Karpas-422 (cell line): ENCODE data around the gene DAZAP1. TPM values are rescaled to one million over a fixed set of nuclear protein-coding genes. Genes with fewer than 3 reads are reported as not detected.

Experiments used
- DNase-seq: peaks from one replicate; pipeline ENCODE4 v3.0.0-alpha.2; 2015
- H2AFZ ChIP-seq: fragments of 200-600 bp; sonication (generic); 2 replicates; pipeline ENCODE4 v1.6.1; 2014; ENCODE audit warnings: antibody characterized with exemption, low read length, mixed read lengths
- H3K27ac ChIP-seq: fragments of 200-600 bp; sonication (generic); 2 replicates; pipeline ENCODE4 v1.5.1; 2014; ENCODE audit warnings: mild to moderate bottlenecking, low read length, moderate library complexity
- H3K27me3 ChIP-seq: fragments of 200-600 bp; sonication (generic); 2 replicates; pipeline ENCODE4 v1.6.1; 2014; ENCODE audit warnings: low read length, mixed read lengths
- H3K36me3 ChIP-seq: fragments of 200-600 bp; sonication (generic); 2 replicates; pipeline ENCODE4 v1.6.1; 2014; ENCODE audit warnings: low read length, mixed read lengths; ENCODE audit not compliant: insufficient read depth
- H3K4me1 ChIP-seq: fragments of 200-600 bp; sonication (generic); 2 replicates; pipeline ENCODE4 v1.6.1; 2014; ENCODE audit warnings: mild to moderate bottlenecking, low read length, mixed read lengths
- H3K4me2 ChIP-seq: fragments of 200-600 bp; sonication (generic); 2 replicates; pipeline ENCODE4 v1.6.1; 2014; ENCODE audit warnings: low read length, low read depth, mild to moderate bottlenecking; ENCODE audit not compliant: poor library complexity, severe bottlenecking
- H3K4me3 ChIP-seq: fragments of 200-600 bp; sonication (generic); 2 replicates; pipeline ENCODE4 v1.5.1; 2014; ENCODE audit warnings: mild to moderate bottlenecking, antibody characterized with exemption, low read length, mixed read lengths
- H3K79me2 ChIP-seq: fragments of 200-600 bp; sonication (generic); 2 replicates; pipeline ENCODE4 v1.6.1; 2014; ENCODE audit warnings: mild to moderate bottlenecking, low read length, mixed read lengths
- H3K9ac ChIP-seq: fragments of 200-600 bp; sonication (generic); 2 replicates; pipeline ENCODE4 v1.6.0; 2014; ENCODE audit warnings: low read length
- H3K9me2 ChIP-seq: fragments of 200-600 bp; sonication (generic), shearing (Covaris generic); replicated peaks from 2 replicates; pipeline ENCODE4 v1.6.0; 2014; ENCODE audit warnings: mild to moderate bottlenecking, low read length, moderate library complexity; ENCODE audit not compliant: insufficient read depth
- H3K9me3 ChIP-seq: fragments of 300-700, 200-600 bp; sonication (generic); 2 replicates; pipeline ENCODE4 v1.6.1; 2014; ENCODE audit warnings: low read length, mixed read lengths
- H4K20me1 ChIP-seq: fragments of 200-600 bp; sonication (generic); 2 replicates; pipeline ENCODE4 v1.6.1; 2014; ENCODE audit warnings: mild to moderate bottlenecking, antibody characterized with exemption, low read length, low read depth; ENCODE audit not compliant: insufficient read depth
- total RNA-seq: library from RNA; depleted of rRNA; stranded (reverse); fragments of >200 nt; shearing (Covaris generic); gene quantifications from 2 replicates; pipeline ENCODE4 v1.2.3, GENCODE V29; 2014; ENCODE audit warnings: low replicate concordance; rRNA removed

DAZAP1 gene
- total RNA-seq, result 110 and 244 TPM in 2 replicates

DNA sequence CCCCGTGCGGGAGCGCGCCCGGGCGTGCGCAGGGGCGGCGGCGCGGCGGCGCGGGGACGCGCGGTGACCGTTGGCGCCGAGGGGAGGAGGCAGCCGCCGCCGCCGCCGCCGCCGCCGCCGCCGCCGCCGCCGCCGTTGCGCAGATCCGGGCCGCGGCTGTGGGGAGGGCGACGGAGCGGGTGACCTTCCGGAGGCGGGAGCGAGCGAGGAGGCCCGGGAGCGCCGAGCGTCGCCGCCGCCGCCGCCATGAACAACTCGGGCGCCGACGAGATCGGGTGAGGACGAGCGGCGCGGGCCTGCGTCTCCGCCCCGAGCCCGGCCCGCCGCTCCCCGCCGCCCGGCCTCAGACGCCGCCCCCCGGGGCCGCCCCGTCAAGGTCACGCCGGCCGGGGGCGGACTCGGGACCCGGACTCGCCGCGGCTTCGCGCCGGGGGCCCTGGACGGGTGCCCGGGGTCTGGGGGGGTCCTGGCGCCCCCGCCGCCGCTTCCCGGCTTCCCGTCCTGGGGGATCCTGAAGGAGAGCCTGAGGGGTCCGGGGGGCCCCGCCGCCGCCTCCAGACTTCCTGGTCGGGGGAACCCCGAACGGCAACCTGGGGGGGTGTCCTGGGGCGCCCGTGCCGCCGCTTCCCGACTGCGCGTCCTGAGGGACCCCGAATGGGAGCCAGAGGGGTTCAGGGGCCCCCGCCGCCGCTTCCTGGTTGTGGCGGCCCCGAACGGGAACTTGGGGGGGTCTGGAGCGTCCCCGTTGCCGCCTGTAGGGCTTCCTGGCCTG, at the start of gene DAZAP1:
TSS of gene DAZAP1 (plus strand) at position 59 of the 772 bp plus-strand sequence. CDS start at position 247, 188 bp downstream.
- no peaks in the 10 kb centered on the region for H3K9me2 ChIP-seq
- peaks cover 14% of the 10 kb centered on the region; the same call in 1 of the 2 replicates for H3K36me3 ChIP-seq
- H3K4me3 ChIP-seq, result peak within 1 kb of the TSS; percentile 87
- H3K9me3 ChIP-seq, result no peaks in the 10 kb centered on the region
- peaks cover 28% of the 10 kb centered on the region for H3K4me1 ChIP-seq
- peak within 1 kb of the TSS; percentile 100 for H3K9ac ChIP-seq
- peak within 1 kb of the TSS; percentile 93 for H3K4me2 ChIP-seq
- peak within 1 kb of the TSS; percentile 89 for H3K27ac ChIP-seq
- no peaks in the 10 kb centered on the region for H3K27me3 ChIP-seq
- DNase-seq, result peak; percentile 68
- peaks cover 50% of the 10 kb centered on the region for H3K79me2 ChIP-seq
- no peak within 1 kb of the TSS for H2AFZ ChIP-seq
- peaks cover 43% of the 10 kb centered on the region for H4K20me1 ChIP-seq

DNA sequence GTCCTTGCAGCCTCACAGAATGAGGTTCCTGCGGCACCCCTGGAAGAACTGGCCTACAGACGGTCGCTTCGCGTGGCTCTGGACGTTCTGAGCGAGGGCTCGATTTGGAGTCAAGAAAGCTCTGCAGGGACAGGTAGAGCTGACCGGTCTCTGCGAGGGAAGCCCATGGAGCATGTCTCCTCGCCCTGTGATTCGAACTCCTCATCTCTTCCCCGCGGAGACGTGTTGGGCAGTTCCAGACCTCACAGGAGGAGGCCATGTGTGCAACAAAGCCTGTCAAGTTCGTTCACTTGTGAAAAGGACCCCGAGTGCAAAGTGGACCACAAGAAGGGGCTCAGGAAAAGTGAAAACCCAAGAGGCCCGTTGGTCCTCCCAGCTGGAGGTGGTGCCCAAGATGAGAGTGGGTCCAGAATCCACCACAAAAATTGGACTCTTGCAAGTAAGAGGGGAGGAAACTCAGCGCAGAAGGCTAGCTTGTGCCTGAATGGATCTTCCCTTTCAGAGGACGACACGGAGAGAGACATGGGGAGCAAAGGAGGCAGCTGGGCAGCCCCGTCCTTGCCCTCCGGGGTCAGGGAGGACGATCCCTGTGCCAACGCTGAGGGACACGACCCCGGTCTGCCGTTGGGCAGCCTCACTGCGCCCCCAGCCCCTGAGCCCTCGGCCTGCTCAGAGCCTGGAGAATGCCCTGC, 47.1 kb upstream of the DAZAP1 start:
- Histone ChIP-seq H3K9me3 (no peaks in the 10 kb centered on the region), H2AFZ (no peak overlapping the region), H3K27ac (no peak overlapping the region), H3K9me2 (no peaks in the 10 kb centered on the region), H3K27me3 (no peaks in the 10 kb centered on the region), H3K79me2 (peaks cover 18% of the 10 kb centered on the region), H3K9ac (no peak overlapping the region), H3K4me1 (peaks cover 11% of the 10 kb centered on the region), H4K20me1 (no peaks in the 10 kb centered on the region), H3K4me2 (no peak overlapping the region), H3K36me3 (peaks cover 6% of the 10 kb centered on the region), H3K4me3 (no peak overlapping the region)
- DNase-seq, result no peak

DNA sequence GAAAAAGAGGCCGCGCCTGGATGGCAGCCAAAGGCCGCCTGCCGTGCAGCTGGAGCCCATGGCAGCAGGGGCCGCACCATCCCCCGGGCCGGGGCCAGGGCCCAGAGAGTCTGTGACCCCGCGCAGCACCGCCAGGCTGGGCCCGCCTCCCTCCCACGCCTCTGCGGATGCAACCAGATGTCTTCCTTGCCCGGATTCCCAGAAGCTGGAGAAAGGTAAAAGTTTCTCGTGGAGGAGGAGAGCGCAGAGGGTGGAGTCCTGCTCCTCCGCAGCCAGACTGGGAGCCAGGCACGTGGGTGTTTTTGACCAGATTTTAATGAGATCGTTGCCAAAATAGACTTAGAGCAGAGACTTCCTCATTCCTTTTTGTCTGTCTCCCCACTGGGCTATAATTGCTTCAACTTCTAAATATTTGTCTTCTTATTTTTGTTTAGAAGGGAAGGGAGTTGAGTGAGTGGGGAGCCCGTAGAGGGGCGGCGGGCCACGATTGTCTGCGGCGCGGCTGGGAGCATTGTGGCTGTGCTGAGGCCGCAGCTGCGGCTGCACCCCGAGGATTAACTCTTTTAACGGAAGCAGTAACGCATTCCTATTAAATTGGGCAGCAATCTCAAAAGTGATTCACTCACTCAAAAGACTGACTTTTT, 46.4 kb upstream of the DAZAP1 start:
- no peak for DNase-seq
- peaks cover 11% of the 10 kb centered on the region for H3K79me2 ChIP-seq
- peaks cover 6% of the 10 kb centered on the region for H3K4me1 ChIP-seq
- H3K27me3 ChIP-seq, result no peaks in the 10 kb centered on the region
- no peak overlapping the region for H2AFZ ChIP-seq
- no peak overlapping the region for H3K4me2 ChIP-seq
- no peaks in the 10 kb centered on the region for H4K20me1 ChIP-seq
- no peak overlapping the region for H3K9ac ChIP-seq
- H3K9me3 ChIP-seq, result no peaks in the 10 kb centered on the region
- H3K4me3 ChIP-seq, result no peak overlapping the region
- peaks cover 6% of the 10 kb centered on the region for H3K36me3 ChIP-seq
- no peaks in the 10 kb centered on the region for H3K9me2 ChIP-seq
- no peak overlapping the region for H3K27ac ChIP-seq

DNA sequence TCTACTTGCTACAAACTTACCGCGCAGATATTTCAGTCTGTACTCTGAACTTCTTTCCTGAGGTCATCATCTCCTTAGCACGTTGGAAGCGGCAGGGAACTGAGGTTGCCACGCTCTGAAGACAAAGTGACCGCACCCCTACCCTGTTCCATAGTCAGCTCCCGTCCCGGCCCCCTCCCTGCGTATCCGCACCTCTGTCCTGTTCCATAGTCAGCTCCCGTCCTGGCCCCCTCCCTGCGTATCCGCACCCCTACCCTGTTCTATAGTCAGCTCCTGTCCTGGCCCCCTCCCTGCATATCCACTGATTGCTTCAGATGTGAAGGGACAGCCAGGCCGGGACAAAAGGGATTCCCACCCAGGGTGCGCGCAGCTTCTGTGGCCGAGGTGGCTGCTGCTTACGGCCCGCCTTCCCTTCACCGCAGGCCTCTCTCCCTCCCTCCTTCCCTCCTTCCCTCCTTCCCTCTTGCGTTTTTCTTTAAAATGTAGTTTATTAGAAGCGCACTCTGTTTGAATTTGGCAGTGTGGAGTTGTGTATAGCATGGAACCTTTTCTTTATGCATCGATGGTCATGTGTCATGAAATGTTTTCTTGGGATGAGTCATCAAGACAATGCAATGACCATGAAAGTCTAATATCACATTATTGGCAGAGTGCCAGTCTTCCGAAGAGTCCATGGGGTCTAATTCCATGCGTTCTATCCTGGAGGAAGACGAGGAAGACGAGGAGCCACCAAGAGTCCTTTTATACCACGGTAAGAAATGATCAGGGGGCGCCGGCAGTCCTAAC, 45.6 kb upstream of the DAZAP1 start:
- peaks cover 6% of the 10 kb centered on the region for H3K36me3 ChIP-seq

GRCh38 chr19:1362387-1363257, 44.8 kb upstream of the DAZAP1 start:
- no peak overlapping the region for H3K9ac ChIP-seq
- no peaks in the 10 kb centered on the region for H3K9me3 ChIP-seq
- no peak overlapping the region for H3K4me2 ChIP-seq
- H3K4me1 ChIP-seq, result no peaks in the 10 kb centered on the region
- no peak overlapping the region for H2AFZ ChIP-seq
- no peak overlapping the region for H3K27ac ChIP-seq
- no peak for DNase-seq
- no peaks in the 10 kb centered on the region for H3K27me3 ChIP-seq
- H3K79me2 ChIP-seq, result no peaks in the 10 kb centered on the region
- no peaks in the 10 kb centered on the region for H3K9me2 ChIP-seq
- no peaks in the 10 kb centered on the region for H3K36me3 ChIP-seq
- no peak overlapping the region for H3K4me3 ChIP-seq
- H4K20me1 ChIP-seq, result no peaks in the 10 kb centered on the region

More for the DNA sequence above, 45.6 kb upstream of the DAZAP1 start:
- Histone ChIP-seq H2AFZ (no peak overlapping the region), H3K27me3 (no peaks in the 10 kb centered on the region), H3K9me2 (no peaks in the 10 kb centered on the region), H3K27ac (no peak overlapping the region), H4K20me1 (no peaks in the 10 kb centered on the region), H3K4me3 (no peak overlapping the region), H3K4me2 (no peak overlapping the region), H3K9me3 (no peaks in the 10 kb centered on the region), H3K4me1 (no peaks in the 10 kb centered on the region), H3K9ac (no peak overlapping the region), H3K79me2 (peaks cover 3% of the 10 kb centered on the region; the same call in 1 of the 2 replicates)
- no peak for DNase-seq

GRCh38 chr19:1363599-1363998, 43.8 kb upstream of the DAZAP1 start:
- Histone ChIP-seq H3K27ac (no peak overlapping the region), H3K36me3 (no peaks in the 10 kb centered on the region), H3K4me3 (no peak overlapping the region), H4K20me1 (no peaks in the 10 kb centered on the region), H3K9me3 (no peaks in the 10 kb centered on the region), H3K4me1 (no peaks in the 10 kb centered on the region), H3K9me2 (no peaks in the 10 kb centered on the region), H3K27me3 (no peaks in the 10 kb centered on the region), H3K79me2 (no peaks in the 10 kb centered on the region), H2AFZ (no peak overlapping the region), H3K4me2 (no peak overlapping the region), H3K9ac (no peak overlapping the region)
- no peak for DNase-seq

GRCh38 chr19:1364070-1364704, 43.2 kb upstream of the DAZAP1 start:
- H3K36me3 ChIP-seq, result no peaks in the 10 kb centered on the region
- H3K9me3 ChIP-seq, result no peaks in the 10 kb centered on the region

More at GRCh38 chr19:1364070-1364704, 43.2 kb upstream of the DAZAP1 start:
- no peak overlapping the region for H3K9ac ChIP-seq
- H4K20me1 ChIP-seq, result no peaks in the 10 kb centered on the region
- no peaks in the 10 kb centered on the region for H3K9me2 ChIP-seq
- no peak overlapping the region for H3K27ac ChIP-seq
- no peaks in the 10 kb centered on the region for H3K79me2 ChIP-seq
- H3K4me3 ChIP-seq, result no peak overlapping the region
- DNase-seq, result no peak
- no peak overlapping the region for H2AFZ ChIP-seq
- no peak overlapping the region for H3K4me2 ChIP-seq
- H3K27me3 ChIP-seq, result no peaks in the 10 kb centered on the region
- H3K4me1 ChIP-seq, result no peaks in the 10 kb centered on the region
